Endothelial cell of umbilical vein (primary cell): ENCODE measurements around the gene ERVK3-1. TPM values are rescaled to one million over a fixed set of nuclear protein-coding genes. Genes with fewer than 3 reads are reported as not detected.

Experiments used
- BruUV-seq: library from RNA; stranded (reverse); fragments of 400-500 nt; replicated peaks from 2 replicates; lab custom pipeline; 2021; lab: Mats Ljungman, UMichigan
- CTCF ChIA-PET: fragments of 300-600, 350-600 bp; sonication (Branson Sonifier 250); formaldehyde crosslinking; loops from one replicate; lab custom pipeline; 2021; ENCODE audit warnings: antibody characterized with exemption, inconsistent platforms; lab: Charles Lee
- POLR2A ChIA-PET: fragments of 300-600, 350-600 bp; sonication (Branson Sonifier 250); formaldehyde crosslinking; loops from one replicate; lab custom pipeline; 2021; ENCODE audit warnings: antibody characterized with exemption, inconsistent platforms; lab: Charles Lee
- DNase-seq: peaks from one replicate; pipeline ENCODE4 v3.0.0-alpha.2; 2011; ENCODE audit warnings: low read depth, low spot score
- FAIRE-seq: peaks from 2 replicates; lab custom pipeline; 2011; peaks lifted over from hg19 to GRCh38; lab: Jason Lieb, UNC
- H2AFZ ChIP-seq: 2 replicates; pipeline ENCODE4 v1.6.0; 2012; ENCODE audit warnings: low read depth, low read length, control low read depth, inconsistent platforms
- H3K27ac ChIP-seq: 2 replicates; pipeline ENCODE4 v1.5.1; 2011; ENCODE audit warnings: low read depth, mild to moderate bottlenecking, control low read depth, low read length, moderate library complexity; ENCODE audit not compliant: insufficient read depth
- H3K27me3 ChIP-seq, 2 experiments: 2 replicates each; pipeline versions ENCODE4 v1.6.0 to v1.6.1; 2011; ENCODE audit warnings: low read length in 2 of 2, mixed read lengths in 1 of 2; ENCODE audit not compliant: control insufficient read depth in 2 of 2, insufficient read depth in 2 of 2
- H3K36me3 ChIP-seq, 2 experiments: 2 replicates in 1 of 2; 3 replicates in 1 of 2; pipeline ENCODE4 v1.5.1; 2011; ENCODE audit warnings: low read length in 2 of 2, mild to moderate bottlenecking in 1 of 2, moderate library complexity in 1 of 2; ENCODE audit not compliant: control insufficient read depth in 2 of 2, insufficient read depth in 2 of 2; ENCODE audit errors: extremely low read depth in 1 of 2
- H3K4me1 ChIP-seq: 3 replicates; pipeline ENCODE4 v1.5.1; 2011; ENCODE audit warnings: mild to moderate bottlenecking, low read length; ENCODE audit not compliant: control insufficient read depth, insufficient read depth; ENCODE audit errors: extremely low read depth
- H3K4me2 ChIP-seq: 2 replicates; pipeline ENCODE4 v1.6.1; 2011; ENCODE audit warnings: low read length, control low read depth, mixed read lengths; ENCODE audit not compliant: insufficient read depth
- H3K4me3 ChIP-seq, 3 experiments: fragments of 200-600 bp in 1 of 3; sonication (generic), shearing (Covaris generic) in 1 of 3; replicated peaks in 1 of 3; 2 replicates each; pipeline ENCODE4 v1.5.1; 2011 to 2016; ENCODE audit warnings: control low read depth in 3 of 3, low read length in 3 of 3, mild to moderate bottlenecking in 2 of 3, inconsistent platforms in 1 of 3, low read depth in 1 of 3, moderate library complexity in 1 of 3; ENCODE audit not compliant: insufficient read depth in 1 of 3
- H3K79me2 ChIP-seq: 2 replicates; pipeline ENCODE4 v1.6.0; 2012; ENCODE audit warnings: low read length, inconsistent platforms; ENCODE audit not compliant: control insufficient read depth, insufficient read depth
- H3K9ac ChIP-seq: replicated peaks from 2 replicates; pipeline ENCODE3; 2011; ENCODE audit warnings: low read length, control low read depth; ENCODE audit not compliant: insufficient read depth; ENCODE audit errors: extremely low read depth
- H3K9me1 ChIP-seq: replicated peaks from 3 replicates; pipeline ENCODE4 v1.6.0; 2011; ENCODE audit warnings: mild to moderate bottlenecking, low read length; ENCODE audit not compliant: control insufficient read depth, insufficient read depth; ENCODE audit errors: extremely low read depth
- H3K9me3 ChIP-seq: replicated peaks from 2 replicates; pipeline ENCODE4 v1.5.1; 2012; ENCODE audit warnings: low read length, inconsistent platforms; ENCODE audit not compliant: control insufficient read depth, insufficient read depth
- H4K20me1 ChIP-seq: replicated peaks from 2 replicates; pipeline ENCODE3; 2011; ENCODE audit warnings: mild to moderate bottlenecking, low read length; ENCODE audit not compliant: control insufficient read depth, insufficient read depth; ENCODE audit errors: extremely low read depth
- CTCF ChIP-seq, 2 donors: IDR thresholded peaks; 1 replicate in 1 of 2; 2 replicates in 1 of 2; pipeline ENCODE4 v1.5.1; 2011; ENCODE audit warnings: low read length in 2 of 2, mild to moderate bottlenecking in 2 of 2, moderate library complexity in 2 of 2, control low read depth in 1 of 2, inconsistent platforms in 1 of 2, low read depth in 1 of 2; ENCODE audit not compliant: insufficient read depth in 1 of 2; ENCODE audit errors: extremely low read depth in 1 of 2
- EZH2 ChIP-seq: IDR thresholded peaks from 2 replicates; pipeline ENCODE4 v1.6.1; 2012; ENCODE audit warnings: borderline replicate concordance, low read depth, mild to moderate bottlenecking, moderate library complexity, low read length, inconsistent platforms; ENCODE audit not compliant: severe bottlenecking
- FOS ChIP-seq: IDR thresholded peaks from 2 replicates; pipeline ENCODE4 v1.6.1; 2011; ENCODE audit warnings: mild to moderate bottlenecking, low read length, moderate library complexity, borderline replicate concordance; ENCODE audit not compliant: insufficient read depth
- GATA2 ChIP-seq: IDR thresholded peaks from 2 replicates; pipeline ENCODE4 v1.7.0; 2011; ENCODE audit warnings: low read depth, mild to moderate bottlenecking, moderate library complexity, mixed read lengths, low read length; ENCODE audit not compliant: insufficient read length, insufficient read depth
- JUN ChIP-seq: IDR thresholded peaks from 2 replicates; pipeline ENCODE4 v1.6.1; 2011; ENCODE audit warnings: borderline replicate concordance, low read depth; ENCODE audit not compliant: insufficient read length, insufficient read depth
- MYC ChIP-seq: IDR thresholded peaks from one replicate; pipeline ENCODE4 v1.6.1; 2011; ENCODE audit warnings: mild to moderate bottlenecking, low read depth, low read length
- POLR2A ChIP-seq: IDR thresholded peaks from 2 replicates; pipeline ENCODE4 v1.6.1; 2012; ENCODE audit warnings: low read depth, mild to moderate bottlenecking, control low read depth, low read length
- POLR2AphosphoS5 ChIP-seq: IDR thresholded peaks from 2 replicates; pipeline ENCODE4 v1.6.1; 2012; ENCODE audit warnings: low read depth, mild to moderate bottlenecking, control low read depth, low read length, moderate library complexity; ENCODE audit not compliant: insufficient read depth
- dilution Hi-C: fragments of 300-500 bp; cut with MboI; formaldehyde crosslinking; loops from one replicate; pipeline ENCODE4 v1.15.0; 2019; ENCODE audit warnings: low sequenced_read_pairs; ENCODE audit not compliant: extremely low pct_ligation_motif_present
- intact Hi-C: fragments of 100-400 bp; cut with micrococcal nuclease; formaldehyde crosslinking; loops from one replicate; pipeline ENCODE4 v1.10.0; 2022
- polyA plus RNA-seq, 4 experiments: library from polyadenylated mRNA; depleted of rRNA in 3 of 4; stranded (reverse) in 3 of 4; unstranded in 1 of 4; fragments of >200 nt; gene quantifications; 2 replicates each; pipeline versions ENCODE4 v1.2.1 to v1.2.3, GENCODE V29; 2011 to 2012; ENCODE audit warnings: missing spikeins in 1 of 4
- total RNA-seq: library from RNA; stranded (reverse); gene quantifications from 2 replicates; pipeline ENCODE4 v1.2.3, GENCODE V29; 2021

Gene ERVK3-1
- total and polyA plus RNA-seq, 2 donors (not counting 3 experiments of a cell fraction or from before 2014, with no cell fraction given) = 25.8 to 29.3 TPM

GRCh38 chr19:58296104-58296503, 9.1 kb upstream of the ERVK3-1 start:
- no peak for DNase-seq
- H3K79me2 ChIP-seq = no peaks in the 10 kb centered on the region
- H4K20me1 ChIP-seq = no peaks in the 10 kb centered on the region
- H3K9me3 ChIP-seq = peaks cover 8% of the 10 kb centered on the region
- no peak for TF ChIP-seq POLR2A
- TF ChIP-seq CTCF (IDR thresholded peaks at IDR 0.05; ENCODE audit: extremely low read depth in 1 of 2, insufficient read depth in 1 of 2, low read depth in 1 of 2, low read length in 2 of 2) = no peak
- TF ChIP-seq FOS = no peak
- no peak for TF ChIP-seq POLR2AphosphoS5
- TF ChIP-seq EZH2 = no peak
- TF ChIP-seq JUN = no peak
- TF ChIP-seq MYC = no peak
- TF ChIP-seq GATA2 = no peak
- H3K27me3 ChIP-seq = no peaks in the 10 kb centered on the region
- BruUV-seq = no TSS peak
- H3K9me1 ChIP-seq = no peaks in the 10 kb centered on the region
- FAIRE-seq = no peak
- H3K36me3 ChIP-seq = peaks cover 0 to 41% of the 10 kb centered on the region in 2 experiments
- ChIA-PET CTCF (no interaction called here), POLR2A (no interaction called here)
- dilution Hi-C loops = no loop called here
- H2AFZ ChIP-seq = no peak overlapping the region
- H3K27ac ChIP-seq = no peak overlapping the region
- H3K4me3 ChIP-seq = no peak overlapping the region
- no peak overlapping the region for H3K9ac ChIP-seq
- no peaks in the 10 kb centered on the region for H3K4me1 ChIP-seq
- intact Hi-C loops = no loop called here
- no peak overlapping the region for H3K4me2 ChIP-seq
